A549 (cell line): ENCODE data around the gene AFF1.

ENCODE experiments used
- CEBPB ChIP-seq, 2 experiments: fragments of >200 bp in 1 of 2; sonication (Bioruptor Twin) in 1 of 2; formaldehyde crosslinking in 1 of 2; IDR thresholded peaks; 2 replicates each; pipeline ENCODE4 v1.6.1; 2012 to 2016
- CHD4 ChIP-seq: fragments of 200-600 bp; sonication (generic); IDR thresholded peaks from 2 replicates; pipeline ENCODE4 v1.6.1; 2016; ENCODE audit warnings: antibody characterized with exemption, mild to moderate bottlenecking, borderline replicate concordance
- FOSB ChIP-seq: fragments of 250-450 bp; sonication (Bioruptor Pico); IDR thresholded peaks from 2 replicates; pipeline ENCODE4 v1.5.0; 2020; ENCODE audit warnings: mild to moderate bottlenecking, moderate library complexity
- MAFK ChIP-seq: fragments of 450-650 bp; IDR thresholded peaks from 2 replicates; pipeline ENCODE4 v1.6.1; 2014; ENCODE audit not compliant: partially characterized antibody
- NFE2L2 ChIP-seq: fragments of 150-350 bp; conservative IDR thresholded peaks from 2 replicates; pipeline ENCODE4 v1.6.1; 2014; ENCODE audit warnings: low read length
- POLR2A ChIP-seq: IDR thresholded peaks from 2 replicates; pipeline ENCODE4 v1.6.1; 2012; ENCODE audit warnings: mild to moderate bottlenecking, low read length
- POLR2AphosphoS2 ChIP-seq: conservative IDR thresholded peaks from 2 replicates; pipeline ENCODE4 v1.6.1; 2012; ENCODE audit warnings: low read length, improper control_type of control experiment, inconsistent platforms
- RCOR1 ChIP-seq: fragments of 150-350 bp; IDR thresholded peaks from 2 replicates; pipeline ENCODE4 v1.6.1; 2014; ENCODE audit warnings: antibody characterized with exemption, low read length, low read depth
- SREBF2 ChIP-seq: fragments of 450-650 bp; IDR thresholded peaks from 2 replicates; pipeline ENCODE4 v1.6.1; 2014; ENCODE audit warnings: mild to moderate bottlenecking, moderate library complexity
- ZNF302 ChIP-seq: fragments of 250-450 bp; sonication (Bioruptor Pico); IDR thresholded peaks from 2 replicates; pipeline ENCODE4 v1.9.0; 2021; ENCODE audit warnings: inconsistent platforms, mild to moderate bottlenecking, moderate library complexity
- TF ChIP-seq, protein P1 (sequence below): fragments of >200 bp; sonication (Bioruptor Twin); formaldehyde crosslinking; IDR thresholded peaks from 3 replicates; pipeline ENCODE4 v1.5.1; 2016
- TF ChIP-seq, protein P2 (sequence below): fragments of 200-600 bp; sonication (generic); IDR thresholded peaks from 2 replicates; pipeline ENCODE4 v1.6.1; 2016; ENCODE audit warnings: antibody characterized with exemption, mild to moderate bottlenecking, moderate library complexity
- TF ChIP-seq, protein P3 (sequence below): IDR thresholded peaks from 2 replicates; pipeline ENCODE4 v1.6.1; 2012; ENCODE audit warnings: low read depth, borderline replicate concordance

DNA sequence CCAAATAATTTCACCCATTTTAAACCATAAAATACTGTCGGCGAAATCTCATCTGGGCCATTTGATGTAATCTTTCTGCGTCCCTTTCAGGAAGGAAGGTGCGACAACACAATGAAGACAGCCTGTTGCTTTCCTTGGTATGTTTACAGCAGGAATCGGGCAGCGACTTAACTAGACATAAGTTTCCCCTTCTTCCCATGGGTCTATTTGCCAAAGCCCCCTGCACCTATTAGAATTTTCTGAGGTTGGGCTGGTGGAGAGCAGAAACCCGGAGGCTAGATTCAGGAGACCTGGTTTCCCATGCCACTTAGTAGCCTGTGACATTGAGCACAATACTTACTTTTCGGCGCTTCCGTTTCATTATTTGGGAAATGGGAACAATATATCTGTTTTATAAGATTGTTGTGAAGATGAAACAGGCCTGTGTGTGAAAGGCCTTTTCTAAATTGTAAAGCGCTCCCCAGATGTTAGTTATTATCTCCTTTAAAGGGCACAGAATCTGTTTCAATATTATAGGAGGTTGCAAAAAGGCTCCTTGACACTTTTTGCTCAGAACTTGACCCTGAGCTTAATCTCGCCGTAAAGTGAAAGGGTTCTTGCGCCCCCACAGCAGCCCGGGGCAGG, 552 bp upstream of the AFF1 start:
- no peak for TF ChIP-seq FOSB (CRISPR knock-in tag)
- TF ChIP-seq, protein P1, sequence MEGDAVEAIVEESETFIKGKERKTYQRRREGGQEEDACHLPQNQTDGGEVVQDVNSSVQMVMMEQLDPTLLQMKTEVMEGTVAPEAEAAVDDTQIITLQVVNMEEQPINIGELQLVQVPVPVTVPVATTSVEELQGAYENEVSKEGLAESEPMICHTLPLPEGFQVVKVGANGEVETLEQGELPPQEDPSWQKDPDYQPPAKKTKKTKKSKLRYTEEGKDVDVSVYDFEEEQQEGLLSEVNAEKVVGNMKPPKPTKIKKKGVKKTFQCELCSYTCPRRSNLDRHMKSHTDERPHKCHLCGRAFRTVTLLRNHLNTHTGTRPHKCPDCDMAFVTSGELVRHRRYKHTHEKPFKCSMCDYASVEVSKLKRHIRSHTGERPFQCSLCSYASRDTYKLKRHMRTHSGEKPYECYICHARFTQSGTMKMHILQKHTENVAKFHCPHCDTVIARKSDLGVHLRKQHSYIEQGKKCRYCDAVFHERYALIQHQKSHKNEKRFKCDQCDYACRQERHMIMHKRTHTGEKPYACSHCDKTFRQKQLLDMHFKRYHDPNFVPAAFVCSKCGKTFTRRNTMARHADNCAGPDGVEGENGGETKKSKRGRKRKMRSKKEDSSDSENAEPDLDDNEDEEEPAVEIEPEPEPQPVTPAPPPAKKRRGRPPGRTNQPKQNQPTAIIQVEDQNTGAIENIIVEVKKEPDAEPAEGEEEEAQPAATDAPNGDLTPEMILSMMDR = no peak
- TF ChIP-seq POLR2A = no peak
- TF ChIP-seq, protein P2, sequence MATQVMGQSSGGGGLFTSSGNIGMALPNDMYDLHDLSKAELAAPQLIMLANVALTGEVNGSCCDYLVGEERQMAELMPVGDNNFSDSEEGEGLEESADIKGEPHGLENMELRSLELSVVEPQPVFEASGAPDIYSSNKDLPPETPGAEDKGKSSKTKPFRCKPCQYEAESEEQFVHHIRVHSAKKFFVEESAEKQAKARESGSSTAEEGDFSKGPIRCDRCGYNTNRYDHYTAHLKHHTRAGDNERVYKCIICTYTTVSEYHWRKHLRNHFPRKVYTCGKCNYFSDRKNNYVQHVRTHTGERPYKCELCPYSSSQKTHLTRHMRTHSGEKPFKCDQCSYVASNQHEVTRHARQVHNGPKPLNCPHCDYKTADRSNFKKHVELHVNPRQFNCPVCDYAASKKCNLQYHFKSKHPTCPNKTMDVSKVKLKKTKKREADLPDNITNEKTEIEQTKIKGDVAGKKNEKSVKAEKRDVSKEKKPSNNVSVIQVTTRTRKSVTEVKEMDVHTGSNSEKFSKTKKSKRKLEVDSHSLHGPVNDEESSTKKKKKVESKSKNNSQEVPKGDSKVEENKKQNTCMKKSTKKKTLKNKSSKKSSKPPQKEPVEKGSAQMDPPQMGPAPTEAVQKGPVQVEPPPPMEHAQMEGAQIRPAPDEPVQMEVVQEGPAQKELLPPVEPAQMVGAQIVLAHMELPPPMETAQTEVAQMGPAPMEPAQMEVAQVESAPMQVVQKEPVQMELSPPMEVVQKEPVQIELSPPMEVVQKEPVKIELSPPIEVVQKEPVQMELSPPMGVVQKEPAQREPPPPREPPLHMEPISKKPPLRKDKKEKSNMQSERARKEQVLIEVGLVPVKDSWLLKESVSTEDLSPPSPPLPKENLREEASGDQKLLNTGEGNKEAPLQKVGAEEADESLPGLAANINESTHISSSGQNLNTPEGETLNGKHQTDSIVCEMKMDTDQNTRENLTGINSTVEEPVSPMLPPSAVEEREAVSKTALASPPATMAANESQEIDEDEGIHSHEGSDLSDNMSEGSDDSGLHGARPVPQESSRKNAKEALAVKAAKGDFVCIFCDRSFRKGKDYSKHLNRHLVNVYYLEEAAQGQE = no peak
- TF ChIP-seq, protein P3, sequence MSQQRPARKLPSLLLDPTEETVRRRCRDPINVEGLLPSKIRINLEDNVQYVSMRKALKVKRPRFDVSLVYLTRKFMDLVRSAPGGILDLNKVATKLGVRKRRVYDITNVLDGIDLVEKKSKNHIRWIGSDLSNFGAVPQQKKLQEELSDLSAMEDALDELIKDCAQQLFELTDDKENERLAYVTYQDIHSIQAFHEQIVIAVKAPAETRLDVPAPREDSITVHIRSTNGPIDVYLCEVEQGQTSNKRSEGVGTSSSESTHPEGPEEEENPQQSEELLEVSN = no peak
- TF ChIP-seq CEBPB (IDR thresholded peaks at IDR 0.05) = no peak
- TF ChIP-seq MAFK = no peak
- no peak for TF ChIP-seq CHD4
- TF ChIP-seq POLR2AphosphoS2 = no peak
- no peak for TF ChIP-seq NFE2L2
- TF ChIP-seq RCOR1 = no peak
- no peak for TF ChIP-seq SREBF2
- TF ChIP-seq ZNF302 (CRISPR knock-in tag) = no peak
